ENCODE measurements around the gene SSR4. TPM values are rescaled to one million over a fixed set of nuclear protein-coding genes. Genes with fewer than 3 reads are reported as not detected.

SSR4 gene
- total RNA-seq, 2 donors from 2014 or later: 219 to 238 TPM

DNA sequence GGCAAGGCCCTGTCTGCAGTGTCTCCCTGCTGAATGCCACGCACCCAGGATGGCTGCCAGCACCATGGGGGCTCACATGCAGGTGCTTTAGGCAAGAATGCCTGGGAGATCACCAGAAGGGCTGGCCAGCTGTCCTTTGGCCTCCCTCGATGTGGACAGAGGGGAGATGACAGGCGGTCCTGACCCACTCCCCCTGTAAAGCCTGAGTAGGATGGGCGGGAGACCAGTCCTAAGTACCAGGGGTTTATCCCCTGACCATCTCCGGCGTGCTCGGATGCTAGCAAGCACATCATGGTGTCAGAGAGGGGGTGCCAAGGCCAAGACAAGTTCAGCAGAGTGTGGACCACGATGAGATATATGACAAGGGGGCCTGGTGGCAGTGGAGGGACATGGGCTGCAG lies 30.6 kb downstream of the SSR4 start:
- no peak for DNase-seq (ENCODE audit: low spot score)
- Histone ChIP-seq H3K36me3 (no peaks in the 10 kb centered on the region), H3K27me3 (peaks cover 0 to 9% of the 10 kb centered on the region in 2 donors), H3K4me3 (no peak overlapping the region), H3K27ac (no peak overlapping the region), H3K4me1 (peaks cover 0 to 13% of the 10 kb centered on the region in 2 donors), H3K9me3 (no peaks in the 10 kb centered on the region)
- TF ChIP-seq CTCF (IDR thresholded peaks at IDR 0.05): no peak

DNA sequence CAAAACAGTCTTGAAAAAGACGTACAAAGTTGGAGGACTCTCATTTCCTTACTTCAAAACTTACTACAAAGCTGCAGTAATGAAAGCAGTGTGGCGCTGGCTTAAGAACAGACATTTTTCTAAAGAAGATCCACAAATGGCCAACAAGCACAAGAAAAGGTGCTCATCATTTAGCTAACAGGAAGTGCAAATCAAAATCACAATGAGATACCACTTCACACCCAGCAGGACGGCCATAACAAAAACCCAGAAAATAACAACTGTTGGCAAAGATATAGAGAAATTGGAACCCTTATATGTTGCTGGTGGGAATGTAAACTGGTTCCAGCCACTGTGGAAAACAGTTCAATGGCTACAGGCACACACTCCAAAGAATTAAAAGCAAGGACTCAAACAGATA lies 32.5 kb downstream of the SSR4 start:
- no peak for DNase-seq (ENCODE audit: low spot score)
- Histone ChIP-seq H3K4me1 (peaks cover 0 to 16% of the 10 kb centered on the region in 2 donors), H3K27me3 (peaks cover 0 to 11% of the 10 kb centered on the region in 2 donors), H3K36me3 (no peaks in the 10 kb centered on the region), H3K27ac (no peak overlapping the region), H3K9me3 (no peaks in the 10 kb centered on the region), H3K4me3 (no peak overlapping the region)
- no peak for TF ChIP-seq CTCF (IDR thresholded peaks at IDR 0.05)

- H3K4me1 ChIP-seq: peaks cover 0 to 16% of the 10 kb centered on the region in 2 donors
- H3K27ac ChIP-seq: no peak overlapping the region
- no peak for DNase-seq (ENCODE audit: low spot score)
- H3K36me3 ChIP-seq: no peaks in the 10 kb centered on the region
- peaks cover 0 to 11% of the 10 kb centered on the region in 2 donors for H3K27me3 ChIP-seq
- H3K4me3 ChIP-seq: peak overlapping the region in 1 of 2 donors; percentile 51
- no peaks in the 10 kb centered on the region for H3K9me3 ChIP-seq
- TF ChIP-seq CTCF (IDR thresholded peaks at IDR 0.05): no peak
These were observed 33.4 kb downstream of the SSR4 start for GRCh38 chrX:153827903-153828302.

GRCh38 chrX:153828308-153828707 lies 33.8 kb downstream of the SSR4 start:
- DNase-seq (ENCODE audit: low spot score): no peak
- H3K9me3 ChIP-seq: no peaks in the 10 kb centered on the region
- H3K4me1 ChIP-seq: peaks cover 0 to 16% of the 10 kb centered on the region in 2 donors
- peaks cover 0 to 11% of the 10 kb centered on the region in 2 donors for H3K27me3 ChIP-seq
- H3K36me3 ChIP-seq: no peaks in the 10 kb centered on the region
- TF ChIP-seq CTCF (IDR thresholded peaks at IDR 0.05): no peak
- H3K27ac ChIP-seq: no peak overlapping the region
- peak overlapping the region in 1 of 2 donors; percentile 51 for H3K4me3 ChIP-seq

DNA sequence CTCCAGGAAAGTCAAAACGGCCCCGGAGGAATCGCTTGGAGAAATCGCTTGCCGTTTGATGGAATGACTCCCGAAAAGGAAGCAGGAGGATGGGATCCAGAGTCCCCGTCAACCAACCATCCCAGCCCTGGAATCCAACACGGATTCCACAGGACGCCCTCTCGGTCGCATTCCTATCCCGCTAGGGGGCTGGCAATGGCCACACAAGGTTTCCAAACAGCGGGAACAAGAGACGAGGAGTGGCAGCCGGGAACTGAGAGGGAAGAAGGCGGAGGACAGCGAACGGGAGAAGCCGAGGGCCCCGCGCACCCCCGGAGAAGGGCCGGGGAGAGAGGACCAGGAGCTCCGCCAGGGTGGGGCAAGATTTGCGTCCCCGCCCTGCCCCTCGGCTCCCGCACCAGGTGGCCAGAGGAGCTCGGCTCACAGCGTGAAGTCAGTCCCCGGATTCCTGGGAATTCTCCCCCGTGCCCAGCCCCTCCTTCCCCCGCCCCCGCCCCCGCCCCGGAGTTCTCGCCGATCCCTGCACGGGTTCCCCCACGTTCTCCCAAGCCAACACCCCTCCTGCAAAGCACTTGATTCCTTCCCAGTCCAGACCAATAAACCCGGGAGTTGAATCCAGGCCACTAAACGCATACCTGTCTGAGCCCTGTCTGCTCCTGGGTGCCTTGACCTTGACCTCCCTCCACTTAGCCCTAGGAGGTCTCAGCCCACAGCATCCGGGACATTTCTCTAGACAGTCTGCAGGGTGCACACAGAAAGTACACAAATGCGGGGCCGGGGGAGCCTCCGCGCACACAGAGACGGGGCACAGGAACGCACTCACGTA lies 34.5 kb downstream of the SSR4 start:
- TF ChIP-seq CTCF (IDR thresholded peaks at IDR 0.05): no peak
- Histone ChIP-seq H3K36me3 (no peaks in the 10 kb centered on the region), H3K27ac (no peak overlapping the region), H3K4me3 (peak overlapping the region; percentile 25 to 51), H3K9me3 (no peaks in the 10 kb centered on the region), H3K27me3 (peaks cover 0 to 11% of the 10 kb centered on the region in 2 donors), H3K4me1 (peaks cover 0 to 16% of the 10 kb centered on the region in 2 donors)
- no peak for DNase-seq (ENCODE audit: low spot score)

- Histone ChIP-seq H3K27me3 (peaks cover 0 to 11% of the 10 kb centered on the region in 2 donors), H3K36me3 (no peaks in the 10 kb centered on the region), H3K27ac (no peak overlapping the region), H3K9me3 (no peaks in the 10 kb centered on the region), H3K4me1 (peaks cover 0 to 16% of the 10 kb centered on the region in 2 donors), H3K4me3 (peak overlapping the region; percentile 25 to 51)
- DNase-seq (ENCODE audit: low spot score): no peak
- no peak for TF ChIP-seq CTCF (IDR thresholded peaks at IDR 0.05)
These were observed 35.0 kb downstream of the SSR4 start for GRCh38 chrX:153829549-153829798.

All from right atrium auricular region (tissue), 2 donors.